ENCODE results near the gene ABHD11. TPM values are rescaled to one million over a fixed set of nuclear protein-coding genes. Genes with fewer than 3 reads are reported as not detected.
"Not testable (repeated sequence)": the region's sequence is repeated elsewhere in the genome, so short reads cannot be mapped to it uniquely, and the experiment has no call there.

ABHD11 gene, protein sequence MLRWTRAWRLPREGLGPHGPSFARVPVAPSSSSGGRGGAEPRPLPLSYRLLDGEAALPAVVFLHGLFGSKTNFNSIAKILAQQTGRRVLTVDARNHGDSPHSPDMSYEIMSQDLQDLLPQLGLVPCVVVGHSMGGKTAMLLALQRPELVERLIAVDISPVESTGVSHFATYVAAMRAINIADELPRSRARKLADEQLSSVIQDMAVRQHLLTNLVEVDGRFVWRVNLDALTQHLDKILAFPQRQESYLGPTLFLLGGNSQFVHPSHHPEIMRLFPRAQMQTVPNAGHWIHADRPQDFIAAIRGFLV
- total RNA-seq (ENCODE audit: unreplicated experiment): 16.4 TPM
- long read RNA-seq, transcript ABHD11-201 (6 exons, 1,483 nt): major isoform, 9 of 20 reads
- long read RNA-seq, partial matches to known transcripts: 4 of 20 reads
- long read RNA-seq, other reads (novel, unspliced or antisense): 4 of 20 reads

DNA sequence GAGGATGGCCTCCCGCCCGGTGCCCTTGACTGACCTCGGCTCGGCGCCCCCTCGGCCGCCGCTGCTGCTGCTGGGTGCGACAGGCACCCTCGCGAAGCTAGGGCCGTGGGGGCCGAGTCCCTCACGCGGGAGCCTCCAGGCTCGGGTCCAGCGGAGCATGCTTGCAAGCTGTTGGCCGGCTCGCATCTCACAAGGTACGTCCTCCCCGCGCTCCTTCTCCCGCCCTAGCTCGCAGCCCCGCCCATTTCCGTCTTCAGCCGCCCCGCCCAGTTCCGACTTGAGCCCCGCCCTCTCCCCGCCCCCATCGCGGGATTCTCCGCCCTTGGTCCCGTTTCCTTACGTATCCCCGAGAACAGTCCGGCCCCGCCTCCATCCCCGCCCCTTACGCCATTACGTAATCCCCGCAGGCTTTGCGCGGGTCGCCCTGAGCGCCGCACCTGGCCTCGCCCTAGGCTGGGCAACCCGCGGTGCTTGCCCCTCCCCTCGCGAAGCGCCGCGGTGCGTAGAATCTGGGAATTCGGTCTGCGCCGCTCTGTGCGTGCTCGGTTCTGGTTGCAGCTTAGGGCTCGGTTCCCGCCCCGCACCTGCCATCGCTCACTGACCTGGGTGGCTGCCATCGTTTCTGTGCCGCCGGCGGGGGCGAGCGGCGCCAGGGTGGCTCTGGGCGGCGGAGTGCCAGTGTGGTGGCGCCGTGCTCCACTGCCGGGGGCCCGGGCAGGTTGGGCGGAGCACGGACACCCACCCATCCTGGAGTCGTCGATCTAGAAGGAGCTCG lies at the start of gene ABHD11:
Gene ABHD11, minus strand, starts transcription at position 191 of the 775 bp plus-strand sequence. Its CDS starts 32 bp downstream, at position 159.
- Mint-ChIP-seq H3K27me3 (ENCODE audit: unreplicated experiment) (peaks cover 6% of the 10 kb centered on the region), H3K4me1 (ENCODE audit: unreplicated experiment) (peaks cover 14% of the 10 kb centered on the region), H3K4me3 (ENCODE audit: unreplicated experiment) (peak within 1 kb of the TSS; percentile 91), H3K9me3 (ENCODE audit: unreplicated experiment) (no peaks in the 10 kb centered on the region), H3K36me3 (ENCODE audit: low read depth, unreplicated experiment) (no peaks in the 10 kb centered on the region), H3K27ac (ENCODE audit: unreplicated experiment) (peak within 1 kb of the TSS; percentile 84)
- peak; percentile 98 for DNase-seq (ENCODE audit: low spot score)
- TF ChIP-seq, protein P1, sequence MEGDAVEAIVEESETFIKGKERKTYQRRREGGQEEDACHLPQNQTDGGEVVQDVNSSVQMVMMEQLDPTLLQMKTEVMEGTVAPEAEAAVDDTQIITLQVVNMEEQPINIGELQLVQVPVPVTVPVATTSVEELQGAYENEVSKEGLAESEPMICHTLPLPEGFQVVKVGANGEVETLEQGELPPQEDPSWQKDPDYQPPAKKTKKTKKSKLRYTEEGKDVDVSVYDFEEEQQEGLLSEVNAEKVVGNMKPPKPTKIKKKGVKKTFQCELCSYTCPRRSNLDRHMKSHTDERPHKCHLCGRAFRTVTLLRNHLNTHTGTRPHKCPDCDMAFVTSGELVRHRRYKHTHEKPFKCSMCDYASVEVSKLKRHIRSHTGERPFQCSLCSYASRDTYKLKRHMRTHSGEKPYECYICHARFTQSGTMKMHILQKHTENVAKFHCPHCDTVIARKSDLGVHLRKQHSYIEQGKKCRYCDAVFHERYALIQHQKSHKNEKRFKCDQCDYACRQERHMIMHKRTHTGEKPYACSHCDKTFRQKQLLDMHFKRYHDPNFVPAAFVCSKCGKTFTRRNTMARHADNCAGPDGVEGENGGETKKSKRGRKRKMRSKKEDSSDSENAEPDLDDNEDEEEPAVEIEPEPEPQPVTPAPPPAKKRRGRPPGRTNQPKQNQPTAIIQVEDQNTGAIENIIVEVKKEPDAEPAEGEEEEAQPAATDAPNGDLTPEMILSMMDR (IDR thresholded peaks at IDR 0.05; ENCODE audit: unreplicated experiment): no peak

DNA sequence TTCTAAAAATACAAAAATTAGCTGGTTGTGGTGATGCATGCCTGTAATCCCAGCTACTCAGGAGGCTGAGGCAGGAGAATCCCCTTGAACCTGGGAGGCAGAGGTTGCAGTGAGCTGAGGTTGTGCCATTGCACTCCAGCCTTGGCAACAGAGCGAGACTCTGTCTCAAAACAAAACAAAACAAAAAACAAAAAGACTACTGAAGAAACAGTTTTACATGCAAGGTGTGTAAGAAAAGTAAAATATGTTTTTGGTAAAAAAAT lies 49.1 kb upstream of the ABHD11 start:
- H3K27ac Mint-ChIP-seq (ENCODE audit: unreplicated experiment); H3K27me3 Mint-ChIP-seq (ENCODE audit: unreplicated experiment); H3K4me1 Mint-ChIP-seq (ENCODE audit: unreplicated experiment); H3K4me3 Mint-ChIP-seq (ENCODE audit: unreplicated experiment); H3K36me3 Mint-ChIP-seq (ENCODE audit: low read depth, unreplicated experiment); DNase-seq (ENCODE audit: low spot score); H3K9me3 Mint-ChIP-seq (ENCODE audit: unreplicated experiment): not testable (repeated sequence)

DNA sequence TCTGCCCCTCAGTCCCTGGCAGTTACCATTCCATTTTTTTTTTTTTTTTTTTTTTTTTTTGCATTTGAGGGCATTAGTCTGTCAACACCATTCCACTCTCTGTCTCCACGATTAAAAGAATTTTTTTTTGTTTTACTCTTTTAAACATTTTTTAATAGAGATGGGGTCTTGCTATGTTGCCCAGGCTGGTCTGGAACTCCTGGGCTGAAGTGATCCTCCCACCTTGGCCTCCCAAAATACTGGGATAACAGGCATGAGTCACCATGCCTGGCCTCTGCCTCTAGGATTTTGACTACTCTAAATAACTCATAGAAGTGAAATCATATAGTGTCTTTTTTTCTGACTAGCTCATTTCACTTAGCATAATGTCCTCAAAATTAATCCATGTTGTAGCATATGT lies 48.0 kb upstream of the ABHD11 start:
- Mint-ChIP-seq H3K27me3 (ENCODE audit: unreplicated experiment) (no peaks in the 10 kb centered on the region), H3K9me3 (ENCODE audit: unreplicated experiment) (no peaks in the 10 kb centered on the region), H3K27ac (ENCODE audit: unreplicated experiment) (no peak overlapping the region), H3K36me3 (ENCODE audit: low read depth, unreplicated experiment) (no peaks in the 10 kb centered on the region), H3K4me3 (ENCODE audit: unreplicated experiment) (no peak overlapping the region), H3K4me1 (ENCODE audit: unreplicated experiment) (no peaks in the 10 kb centered on the region)
- no peak for DNase-seq (ENCODE audit: low spot score)
- TF ChIP-seq, protein P1 (IDR thresholded peaks at IDR 0.05; ENCODE audit: unreplicated experiment): no peak

DNA sequence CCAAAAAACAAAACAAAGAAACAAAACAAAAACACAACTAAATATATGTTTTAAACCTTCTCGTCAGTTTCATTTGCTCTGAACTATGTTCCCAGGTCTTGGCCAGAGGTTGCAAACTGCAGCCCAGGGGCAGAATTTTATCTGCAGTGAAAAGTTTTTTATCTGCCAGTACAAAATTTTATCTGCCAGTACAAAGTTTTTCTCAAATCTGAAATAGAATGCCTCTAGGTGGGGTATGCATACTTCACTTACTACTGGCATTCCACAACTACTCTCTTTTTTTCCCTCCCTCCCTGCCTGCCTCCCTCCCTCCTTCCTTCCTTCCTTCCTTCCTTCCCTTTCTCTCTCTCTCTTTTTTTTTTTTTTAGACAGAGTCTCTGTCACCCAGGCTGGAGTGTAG lies 40.9 kb upstream of the ABHD11 start:
- H3K36me3 Mint-ChIP-seq (ENCODE audit: low read depth, unreplicated experiment): peaks cover 3% of the 10 kb centered on the region
- no peak overlapping the region for H3K4me3 Mint-ChIP-seq (ENCODE audit: unreplicated experiment)
- H3K27me3 Mint-ChIP-seq (ENCODE audit: unreplicated experiment): no peaks in the 10 kb centered on the region
- peaks cover 3% of the 10 kb centered on the region for H3K9me3 Mint-ChIP-seq (ENCODE audit: unreplicated experiment)
- peaks cover 6% of the 10 kb centered on the region for H3K4me1 Mint-ChIP-seq (ENCODE audit: unreplicated experiment)
- DNase-seq (ENCODE audit: low spot score): no peak
- no peak overlapping the region for H3K27ac Mint-ChIP-seq (ENCODE audit: unreplicated experiment)
- TF ChIP-seq, protein P1 (IDR thresholded peaks at IDR 0.05; ENCODE audit: unreplicated experiment): no peak

DNA sequence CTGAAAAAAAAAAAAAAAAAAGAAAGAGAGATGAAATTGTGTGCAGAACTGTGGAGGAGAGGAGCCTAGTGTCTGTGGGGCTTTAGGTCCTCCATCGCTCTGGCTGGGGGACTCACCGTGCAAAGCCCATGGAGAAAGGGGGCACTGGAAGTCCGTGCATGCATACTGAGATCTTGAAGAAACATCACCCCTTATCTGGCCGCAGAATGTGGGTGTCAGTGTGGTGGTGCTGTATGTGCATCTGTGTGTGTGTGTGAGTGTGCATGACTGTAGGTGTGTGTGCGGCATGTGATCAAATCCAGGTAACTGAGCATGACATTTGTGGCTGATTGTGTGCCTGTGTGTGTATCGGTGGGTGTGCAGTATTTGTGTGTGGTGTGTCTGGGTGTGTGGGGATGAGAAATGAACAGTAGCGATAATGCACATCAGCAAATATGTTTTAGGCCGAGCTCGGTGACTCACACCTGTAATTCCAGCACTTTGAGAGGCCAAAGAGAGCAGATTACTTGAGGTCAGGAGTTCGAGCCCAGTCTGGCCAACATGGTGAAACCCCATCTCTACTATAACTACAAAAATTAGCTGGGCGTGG lies 40.3 kb upstream of the ABHD11 start:
- no peak overlapping the region for H3K27ac Mint-ChIP-seq (ENCODE audit: unreplicated experiment)
- no peak for DNase-seq (ENCODE audit: low spot score)
- peaks cover 6% of the 10 kb centered on the region for H3K4me1 Mint-ChIP-seq (ENCODE audit: unreplicated experiment)
- no peaks in the 10 kb centered on the region for H3K27me3 Mint-ChIP-seq (ENCODE audit: unreplicated experiment)
- TF ChIP-seq, protein P1 (IDR thresholded peaks at IDR 0.05; ENCODE audit: unreplicated experiment): no peak
- H3K4me3 Mint-ChIP-seq (ENCODE audit: unreplicated experiment): no peak overlapping the region
- peaks cover 3% of the 10 kb centered on the region for H3K9me3 Mint-ChIP-seq (ENCODE audit: unreplicated experiment)
- H3K36me3 Mint-ChIP-seq (ENCODE audit: low read depth, unreplicated experiment): peaks cover 3% of the 10 kb centered on the region
